Fibroblast of skin of abdomen (primary cell): ENCODE measurements around the gene REV1.
A peak's percentile ranks its signal among the peaks of the same experiment; 100 is the strongest.

Experiments
- DNase-seq: peaks from one replicate; pipeline ENCODE4 v3.0.0-alpha.2; 2013

REV1 gene

GRCh38 chr2:99445065-99445464 lies 44.8 kb downstream of the REV1 start:
- DNase-seq = no peak

- DNase-seq = no peak
Measured at GRCh38 chr2:99444222-99444621, 45.6 kb downstream of the REV1 start.

GRCh38 chr2:99442837-99443236 lies 47.0 kb downstream of the REV1 start:
- DNase-seq = no peak

DNA sequence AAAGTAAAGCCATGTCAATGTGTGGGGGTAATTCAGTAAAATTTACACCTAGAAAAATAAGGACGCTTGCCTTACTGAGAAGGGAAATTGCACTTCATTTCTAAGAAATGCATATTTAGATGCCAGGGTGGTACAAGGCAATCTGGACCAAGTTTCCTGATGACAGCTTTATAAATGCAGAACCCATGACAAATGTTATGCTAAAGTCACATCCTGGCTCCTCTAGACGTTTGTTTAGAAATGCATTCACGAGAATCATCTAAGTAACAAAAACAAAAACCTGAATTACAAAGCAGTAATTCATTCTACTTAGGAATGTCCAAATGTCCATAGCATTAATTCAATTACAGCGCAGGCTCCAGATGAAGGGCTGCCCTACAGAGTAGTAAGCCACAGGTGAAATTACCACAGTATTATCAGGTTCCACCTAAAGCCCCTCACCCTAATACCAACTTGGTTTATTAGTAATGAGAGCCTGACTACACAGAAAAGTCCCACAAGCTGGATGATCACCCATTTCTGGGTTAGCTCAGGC lies 49.8 kb downstream of the REV1 start:
- no peak for DNase-seq

DNA sequence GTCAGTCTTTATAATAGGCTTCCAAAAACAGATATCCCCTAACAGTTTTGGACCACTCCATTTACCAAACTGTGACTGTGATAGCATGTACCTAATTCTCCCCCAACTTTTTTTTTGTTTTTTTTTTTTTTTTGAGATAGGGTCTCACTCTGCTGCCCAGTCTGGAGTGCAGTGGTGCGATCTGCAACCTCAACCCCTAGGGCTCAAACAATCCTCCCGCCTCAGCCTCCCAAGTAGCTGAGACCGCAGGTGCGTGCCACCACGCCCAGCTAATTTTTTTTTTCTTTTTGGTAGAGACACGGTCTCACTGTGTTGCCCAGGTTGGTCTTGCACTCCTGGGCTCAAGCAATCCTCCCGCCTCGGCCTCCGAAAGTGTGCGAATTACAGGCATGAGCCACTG lies 52.9 kb downstream of the REV1 start:
- DNase-seq = no peak

- DNase-seq = no peak
Measured at GRCh38 chr2:99433340-99433739, 56.5 kb downstream of the REV1 start.

GRCh38 chr2:99431587-99432275 lies 58.1 kb downstream of the REV1 start:
- no peak for DNase-seq

- peak; percentile 52 for DNase-seq
Measured at GRCh38 chr2:99430614-99431291, 59.1 kb downstream of the REV1 start.

DNA sequence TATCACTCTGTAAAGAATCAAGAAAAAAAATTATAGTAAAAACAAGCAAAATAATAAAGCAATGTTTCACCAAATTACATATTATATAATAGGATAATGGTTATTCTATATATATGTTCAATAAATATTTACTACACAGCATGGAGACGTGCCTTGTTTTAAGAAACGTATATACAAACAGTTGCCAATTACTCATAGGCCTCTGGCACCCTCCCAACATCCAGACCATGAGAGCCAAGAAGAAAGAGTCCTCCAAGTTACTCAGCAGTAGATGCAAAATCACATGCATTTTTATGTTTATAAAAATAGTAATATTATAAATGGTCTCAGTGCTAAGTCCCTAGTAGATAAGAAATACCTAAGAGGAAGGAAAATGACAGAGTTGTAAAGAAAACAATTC lies 64.8 kb downstream of the REV1 start:
- peak; percentile 39 for DNase-seq

GRCh38 chr2:99424371-99424770 lies 65.4 kb downstream of the REV1 start:
- no peak for DNase-seq

- DNase-seq = no peak
Measured at GRCh38 chr2:99422599-99422998, 67.2 kb downstream of the REV1 start.

- DNase-seq = peak; percentile 42
Measured at GRCh38 chr2:99421469-99421868, 68.3 kb downstream of the REV1 start.

DNA sequence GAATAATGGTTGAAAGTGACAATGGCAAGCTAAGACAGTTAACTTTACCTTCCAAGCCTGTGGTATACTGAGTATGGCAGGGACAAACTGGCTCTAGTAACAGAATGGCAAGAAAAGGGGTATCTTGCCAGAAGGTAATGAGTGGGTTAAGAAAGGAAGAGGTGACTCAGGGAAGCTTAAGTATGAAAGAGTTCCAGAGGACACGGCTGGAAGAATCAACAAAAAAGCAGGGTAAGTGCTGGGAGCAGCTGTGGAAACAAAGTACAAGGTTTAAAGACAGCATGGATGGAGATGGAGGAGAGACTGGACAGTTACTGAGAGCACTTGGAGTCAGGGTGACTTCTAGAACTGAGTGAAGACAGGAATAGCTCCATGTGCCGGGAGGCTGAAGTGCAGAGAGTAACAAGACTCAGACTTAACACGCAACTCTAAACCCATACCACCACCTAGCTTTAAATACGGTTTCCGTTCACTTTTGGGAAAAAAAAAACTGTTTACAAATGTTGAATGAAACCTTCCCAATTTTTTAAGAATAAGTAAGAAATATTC lies 69.0 kb downstream of the REV1 start:
- peak; percentile 15 for DNase-seq

GRCh38 chr2:99420031-99420430 lies 69.8 kb downstream of the REV1 start:
- DNase-seq = peak; percentile 35

DNA sequence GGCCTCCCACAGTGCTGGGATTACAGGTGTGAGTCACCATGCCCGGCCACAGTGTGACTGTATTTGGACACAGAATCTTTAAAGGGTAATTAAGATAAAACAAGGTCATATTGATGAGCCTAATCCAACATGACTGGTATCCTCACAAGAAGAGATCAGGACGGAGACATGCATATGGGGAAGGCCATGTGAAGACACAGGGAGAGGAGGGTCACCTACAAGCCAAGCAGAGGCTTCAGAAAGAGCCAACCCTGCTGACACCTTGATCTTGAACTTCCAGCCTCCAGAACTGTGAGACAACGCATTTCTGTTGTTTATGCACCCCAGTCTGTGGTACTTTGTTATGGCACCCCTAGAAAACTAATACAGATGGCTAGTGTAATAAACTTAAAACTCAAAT lies 72.4 kb downstream of the REV1 start:
- DNase-seq = no peak

DNA sequence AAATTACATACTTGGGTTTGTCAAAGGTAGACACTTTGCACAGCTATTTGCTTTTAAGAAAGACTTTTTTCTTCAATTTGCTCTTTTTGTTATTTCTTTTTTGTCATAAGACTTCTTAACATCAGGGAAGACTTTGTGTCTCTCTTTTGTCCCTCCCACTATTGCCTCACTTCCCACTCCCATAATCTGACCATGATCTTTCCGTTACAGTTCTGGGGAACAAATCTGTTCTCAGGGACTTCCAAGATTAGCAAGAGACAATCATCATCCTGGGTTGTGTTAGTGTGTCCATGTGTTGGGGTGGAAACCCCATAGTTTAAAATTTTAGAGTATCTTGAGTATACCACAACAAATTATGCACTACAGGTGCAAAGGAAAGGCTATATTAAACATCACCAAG lies 75.3 kb downstream of the REV1 start:
- DNase-seq = no peak

DNA sequence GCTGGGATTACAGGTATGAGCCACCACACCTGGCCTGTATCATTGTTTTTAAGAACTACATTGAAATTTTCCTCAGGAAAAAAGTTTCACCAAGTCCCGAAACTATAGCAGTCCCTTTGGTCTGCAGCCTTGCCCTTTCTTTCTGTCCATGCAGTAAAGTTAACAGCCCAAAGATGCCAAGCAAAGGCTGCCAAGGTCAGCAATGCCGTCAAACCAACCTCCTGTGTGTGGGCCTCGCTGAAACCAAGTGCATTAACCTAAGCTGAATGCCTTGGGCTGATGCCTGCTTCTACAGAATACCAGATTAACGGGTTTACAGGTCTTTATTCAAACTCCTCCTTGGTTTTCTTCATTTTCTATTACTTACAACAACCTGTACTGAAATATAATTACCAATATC lies 79.5 kb downstream of the REV1 start:
- no peak for DNase-seq

DNA sequence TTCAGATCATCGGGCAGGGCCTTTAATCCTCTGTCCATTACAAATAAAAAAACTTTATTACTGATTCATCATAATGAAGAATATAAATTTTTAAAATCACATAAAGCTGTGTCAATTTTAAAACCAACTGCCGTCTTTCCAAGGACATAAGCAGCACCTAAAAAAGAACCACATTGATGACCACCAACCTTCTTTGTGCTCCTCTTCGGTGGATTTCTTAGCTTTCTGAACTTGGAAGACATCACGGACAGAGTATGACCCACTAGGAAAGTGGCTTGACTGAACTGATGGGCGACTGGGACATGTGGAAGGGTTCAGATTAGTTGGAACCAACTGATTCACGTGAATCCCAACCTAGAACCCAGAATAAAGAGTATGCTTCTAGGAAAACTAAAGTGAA lies 83.7 kb downstream of the REV1 start:
- no peak for DNase-seq

DNA sequence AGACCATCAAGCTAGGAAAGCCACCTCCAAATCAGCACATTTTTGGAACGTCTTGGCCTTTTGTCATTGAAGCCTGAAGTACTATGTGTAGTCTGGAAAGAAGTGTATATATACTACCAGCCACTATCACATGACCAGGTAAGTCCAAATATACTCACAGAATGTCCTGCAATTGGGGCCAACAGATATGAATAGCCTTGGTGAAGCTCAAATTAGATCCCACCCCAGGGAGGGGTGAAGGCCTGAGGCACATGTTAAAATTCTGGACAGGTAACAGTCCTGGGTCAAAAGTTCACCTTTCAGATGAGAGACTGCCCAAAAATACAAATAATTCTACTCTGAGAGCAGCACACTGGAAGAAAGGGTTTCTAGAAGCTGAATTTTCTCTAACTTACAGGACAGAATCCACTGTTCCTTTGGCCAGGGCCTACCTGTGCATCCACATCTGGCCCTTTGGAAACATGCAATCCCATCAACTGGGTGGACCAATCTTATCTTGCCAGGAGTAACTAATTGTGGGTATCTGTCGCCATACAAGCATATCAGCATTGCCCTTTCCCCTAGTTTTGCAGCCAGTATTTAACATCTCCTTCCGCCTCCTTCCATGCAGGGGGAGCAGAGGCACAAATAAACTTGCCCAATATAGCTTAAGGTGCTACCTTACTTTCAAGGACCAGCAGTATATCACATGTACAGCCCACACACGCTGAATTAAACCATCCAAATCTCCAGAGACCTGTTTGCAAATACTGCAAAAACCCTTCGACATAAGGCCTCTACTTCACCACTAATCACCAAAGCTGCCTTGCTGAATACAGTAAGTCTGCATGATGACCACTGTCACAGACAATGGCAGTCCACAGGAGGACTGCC lies 84.8 kb downstream of the REV1 start:
- no peak for DNase-seq

GRCh38 chr2:99404039-99404796 lies 85.6 kb downstream of the REV1 start:
- no peak for DNase-seq

GRCh38 chr2:99403524-99403923 lies 86.3 kb downstream of the REV1 start:
- peak; percentile 14 for DNase-seq

GRCh38 chr2:99403084-99403483 lies 86.7 kb downstream of the REV1 start:
- DNase-seq = no peak
